Kidney (tissue), 14 donors: ENCODE data around the gene FABP3. TPM values are rescaled to one million over a fixed set of nuclear protein-coding genes. Genes with fewer than 3 reads are reported as not detected.

Source experiments
- DNase-seq, 5 donors: peaks; one replicate each; pipeline ENCODE4 v3.0.0-alpha.2; 2013 to 2020
- FAIRE-seq: peaks from 2 replicates; lab custom pipeline; 2012; peaks lifted over from hg19 to GRCh38; lab: Jason Lieb, UNC
- H3K27ac ChIP-seq, 2 donors: one replicate each; pipeline ENCODE4 v1.7.0; 2013; ENCODE audit warnings: low read depth in 2 of 2, low read length in 2 of 2, inconsistent platforms in 1 of 2
- H3K27me3 ChIP-seq: one replicate; pipeline ENCODE4 v1.7.1; 2013; ENCODE audit warnings: low read length, inconsistent platforms; ENCODE audit not compliant: control insufficient read depth, insufficient read depth
- H3K36me3 ChIP-seq, 3 donors: one replicate each; pipeline versions ENCODE4 v1.7.0 to v1.7.1; 2013; ENCODE audit warnings: low read length in 3 of 3, control low read depth in 1 of 3, inconsistent platforms in 1 of 3; ENCODE audit not compliant: insufficient read depth in 3 of 3, control insufficient read depth in 2 of 3
- H3K4me1 ChIP-seq, 3 donors: one replicate each; pipeline versions ENCODE4 v1.7.0 to v1.7.1; 2013; ENCODE audit warnings: low read length in 3 of 3, inconsistent platforms in 1 of 3, low read depth in 1 of 3; ENCODE audit not compliant: control insufficient read depth in 2 of 3, insufficient read depth in 2 of 3
- H3K4me3 ChIP-seq, 3 donors: one replicate each; pipeline versions ENCODE4 v1.7.0 to v1.8.1; 2013; ENCODE audit warnings: low read length in 3 of 3, control low read depth in 1 of 3, inconsistent platforms in 1 of 3
- H3K9ac ChIP-seq, 3 donors: one replicate each; pipeline versions ENCODE4 v1.7.0 to v1.7.1; 2013; ENCODE audit warnings: low read length in 3 of 3, control low read depth in 1 of 3, inconsistent platforms in 1 of 3
- H3K9me3 ChIP-seq, 3 donors: one replicate each; pipeline versions ENCODE4 v1.7.0 to v1.7.1; 2013; ENCODE audit warnings: low read length in 3 of 3, control low read depth in 1 of 3, inconsistent platforms in 1 of 3; ENCODE audit not compliant: control insufficient read depth in 2 of 3, insufficient read depth in 1 of 3
- CTCF ChIP-seq: IDR thresholded peaks from 3 replicates; pipeline ENCODE4 v1.5.1; 2012; ENCODE audit warnings: mild to moderate bottlenecking, moderate library complexity, borderline replicate concordance; ENCODE audit not compliant: insufficient read depth; ENCODE audit errors: extremely low read depth
- intact Hi-C: fragments of 100-400 bp; cut with DNase I; formaldehyde crosslinking; loops from one replicate; pipeline ENCODE4 v1.11.1; 2022
- polyA plus RNA-seq: library from polyadenylated mRNA; stranded (reverse); fragments of 350-450 nt; fragmentation: Illumina TruSeq; extraction: RNeasy Lipid Tissue Mini Kit (QIAGEN cat#74804); gene quantifications from one replicate; pipeline ENCODE4 v1.2.3, GENCODE V29; 2014; ENCODE audit warnings: low read depth, low replicate concordance; ENCODE audit not compliant: insufficient read depth
- total RNA-seq: library from RNA; stranded (reverse); fragmentation: NEBNext Ultra II Directional; extraction: Animal tissue kit (Norgen Biotek cat#: 25700); gene quantifications from one replicate; pipeline ENCODE4 v1.2.1, GENCODE V29; 2021
- donor health status: control.
- donor health status: control.
- donor health status: control.
- donor health status: control.
- donor health status: control.
- donor health status: DM: yes; HTN: yes; CAD: no.
- donor health status: Normal renal cell carcinoma (clear cell type).

The FABP3 gene
- total and polyA plus RNA-seq, 2 donors from 2014 or later: 25.0 to 542 TPM

GRCh38 chr1:31383967-31384366, 11.1 kb upstream of the FABP3 start:
- FAIRE-seq (no peak), DNase-seq (no peak)
- Histone ChIP-seq H3K27me3 (no peaks in the 10 kb centered on the region), H3K9ac (no peak overlapping the region), H3K4me3 (no peak overlapping the region), H3K4me1 (no peaks in the 10 kb centered on the region), H3K9me3 (no peaks in the 10 kb centered on the region), H3K27ac (no peak overlapping the region), H3K36me3 (no peaks in the 10 kb centered on the region)
- intact Hi-C loops: no loop called here
- TF ChIP-seq CTCF: no peak

GRCh38 chr1:31382379-31382989, 9.6 kb upstream of the FABP3 start:
- FAIRE-seq (no peak), DNase-seq (no peak)
- H3K27ac ChIP-seq: no peak overlapping the region
- H3K4me3 ChIP-seq: no peak overlapping the region
- intact Hi-C loops: no loop called here
- no peaks in the 10 kb centered on the region for H3K36me3 ChIP-seq
- H3K9ac ChIP-seq: no peak overlapping the region
- H3K9me3 ChIP-seq: no peaks in the 10 kb centered on the region
- H3K27me3 ChIP-seq: no peaks in the 10 kb centered on the region
- no peak for TF ChIP-seq CTCF
- H3K4me1 ChIP-seq: peaks cover 0 to 1% (median 0%) of the 10 kb centered on the region in 3 donors

- Histone ChIP-seq H3K27ac (no peak overlapping the region), H3K4me3 (no peak overlapping the region), H3K9me3 (no peaks in the 10 kb centered on the region), H3K36me3 (no peaks in the 10 kb centered on the region), H3K27me3 (no peaks in the 10 kb centered on the region), H3K4me1 (peaks cover 0 to 2% (median 0%) of the 10 kb centered on the region in 3 donors), H3K9ac (no peak overlapping the region)
- intact Hi-C loops: no loop called here
- FAIRE-seq (no peak), DNase-seq (no peak)
- no peak for TF ChIP-seq CTCF
Observed at GRCh38 chr1:31381394-31382294, 8.8 kb upstream of the FABP3 start.
